NCI-H1092 (cell line): ENCODE data around the gene TTC28.

Source experiments
- DNase-seq: peaks from one replicate; lab custom pipeline; 2025; lab: John Stamatoyannopoulos, UW

Gene TTC28

DNA sequence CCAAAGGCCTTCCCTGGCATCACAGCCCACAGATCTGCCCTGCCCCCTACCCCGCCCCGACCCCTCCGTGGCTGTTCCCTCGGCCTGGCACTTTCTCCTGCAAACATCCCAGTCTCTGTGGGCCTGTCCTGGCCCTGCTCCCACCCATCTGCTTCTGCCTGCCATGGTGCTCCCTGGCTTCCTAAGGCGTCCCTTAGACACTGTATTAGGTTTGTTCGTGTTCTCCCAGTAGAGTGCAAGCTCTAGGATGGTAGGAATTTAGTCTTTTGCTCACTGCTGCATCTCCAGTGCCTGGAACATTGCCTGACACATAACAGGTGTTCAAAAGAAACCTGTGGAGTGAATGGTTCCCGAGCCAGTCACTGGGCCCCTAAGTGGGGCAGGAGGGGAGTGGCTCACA, 690.9 kb downstream of the TTC28 start:
- DNase-seq: no peak

DNA sequence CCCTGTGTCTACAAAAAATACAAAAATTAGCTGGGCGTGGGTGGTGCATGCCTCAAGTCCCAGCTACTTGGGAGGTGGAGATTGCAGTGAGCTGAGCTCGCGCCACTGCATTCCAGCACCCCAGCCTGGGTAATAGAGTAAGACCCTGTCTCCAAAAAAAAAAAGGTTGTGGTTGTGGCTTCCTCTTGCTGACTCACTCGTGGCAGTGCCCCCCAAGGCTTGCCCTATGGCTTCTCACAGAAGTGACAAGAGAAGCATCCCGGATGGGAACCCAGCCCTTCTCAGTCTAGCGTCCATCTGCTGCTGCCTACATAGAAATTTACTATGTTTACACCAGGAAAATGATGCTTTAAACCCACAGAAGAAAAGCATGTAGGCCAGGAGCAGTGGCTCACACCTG, 692.1 kb downstream of the TTC28 start:
- no peak for DNase-seq

- no peak for DNase-seq
Observed at GRCh38 chr22:27986937-27987336, 692.7 kb downstream of the TTC28 start.

GRCh38 chr22:27986459-27986858, 693.2 kb downstream of the TTC28 start:
- DNase-seq: no peak

- DNase-seq: no peak
Observed at GRCh38 chr22:27985323-27986275, 694.0 kb downstream of the TTC28 start.

DNA sequence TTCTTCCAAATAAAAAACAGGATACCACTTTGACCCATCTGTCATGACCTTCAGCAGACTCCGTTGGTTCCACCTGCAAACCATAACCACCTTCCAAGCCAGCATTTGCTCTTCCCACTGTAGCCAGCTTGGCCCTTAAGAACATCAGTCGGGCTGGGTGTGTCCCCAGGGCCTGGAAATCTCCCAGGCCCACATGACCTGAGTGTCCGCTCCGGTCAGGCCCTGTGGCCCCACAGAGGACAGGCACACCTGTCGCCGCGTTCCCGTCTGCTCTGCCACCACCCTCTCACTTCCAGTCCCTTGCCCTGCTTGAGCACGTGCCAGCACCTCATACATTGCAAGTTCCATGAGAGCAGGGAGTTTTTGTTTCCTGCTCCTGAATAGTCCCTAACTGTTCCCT, 694.9 kb downstream of the TTC28 start:
- no peak for DNase-seq

- DNase-seq: no peak
Observed at GRCh38 chr22:27984001-27984695, 695.5 kb downstream of the TTC28 start.

DNA sequence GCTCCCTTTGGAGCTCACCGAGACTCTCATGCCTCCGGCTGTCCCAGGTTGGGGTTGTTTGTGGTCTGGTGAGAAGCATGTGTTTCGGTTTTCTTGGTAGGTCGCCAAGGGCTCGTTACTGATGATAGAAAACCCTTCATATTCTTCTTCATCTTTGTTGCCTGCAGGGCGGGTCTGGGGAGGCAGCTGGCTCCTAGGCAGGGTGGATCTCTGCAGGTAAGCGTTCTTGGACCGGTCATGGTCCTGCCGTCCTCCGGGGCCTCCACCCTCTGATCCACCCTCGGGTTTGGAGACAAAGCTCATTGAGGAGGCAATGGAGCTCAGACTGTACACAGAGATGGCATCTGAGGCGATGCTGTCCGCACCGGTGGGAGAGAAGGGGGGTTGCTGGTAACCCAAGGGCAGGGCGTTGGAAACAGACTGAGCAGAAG, 696.3 kb downstream of the TTC28 start:
- no peak for DNase-seq

- DNase-seq: no peak
Observed at GRCh38 chr22:27982630-27983180, 696.9 kb downstream of the TTC28 start.

GRCh38 chr22:27982106-27982505, 697.5 kb downstream of the TTC28 start:
- DNase-seq: no peak

- DNase-seq: no peak
Observed at GRCh38 chr22:27980424-27981148, 699.1 kb downstream of the TTC28 start.

- no peak for DNase-seq
Observed at GRCh38 chr22:27978802-27979201, 700.8 kb downstream of the TTC28 start.

- DNase-seq: no peak
Observed at GRCh38 chr22:27978317-27978716, 701.3 kb downstream of the TTC28 start.

DNA sequence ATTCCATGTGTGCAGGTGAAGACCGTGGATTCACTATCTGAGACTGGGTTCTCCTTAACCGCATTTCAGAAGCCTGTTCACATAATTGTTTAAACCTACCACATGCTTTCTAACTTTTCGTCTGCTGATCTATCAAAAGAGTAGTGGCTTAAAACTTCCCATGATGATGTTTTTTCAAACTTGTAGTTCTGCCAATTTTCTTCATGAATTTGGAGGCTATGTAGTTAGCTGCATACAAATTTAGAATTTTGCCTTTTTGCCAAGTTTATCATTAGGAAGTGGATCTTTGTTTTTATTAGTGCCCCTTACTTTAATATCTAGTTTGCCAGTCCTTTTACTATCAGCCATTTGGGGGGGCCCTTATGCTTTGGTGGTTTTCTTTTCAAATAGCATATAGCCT, 703.1 kb downstream of the TTC28 start:
- no peak for DNase-seq

GRCh38 chr22:27975381-27976013, 704.1 kb downstream of the TTC28 start:
- no peak for DNase-seq

- DNase-seq: no peak
Observed at GRCh38 chr22:27973846-27974245, 705.8 kb downstream of the TTC28 start.

- no peak for DNase-seq
Observed at GRCh38 chr22:27972732-27973698, 706.6 kb downstream of the TTC28 start.

- DNase-seq: no peak
Observed at GRCh38 chr22:27971926-27972325, 707.7 kb downstream of the TTC28 start.

DNA sequence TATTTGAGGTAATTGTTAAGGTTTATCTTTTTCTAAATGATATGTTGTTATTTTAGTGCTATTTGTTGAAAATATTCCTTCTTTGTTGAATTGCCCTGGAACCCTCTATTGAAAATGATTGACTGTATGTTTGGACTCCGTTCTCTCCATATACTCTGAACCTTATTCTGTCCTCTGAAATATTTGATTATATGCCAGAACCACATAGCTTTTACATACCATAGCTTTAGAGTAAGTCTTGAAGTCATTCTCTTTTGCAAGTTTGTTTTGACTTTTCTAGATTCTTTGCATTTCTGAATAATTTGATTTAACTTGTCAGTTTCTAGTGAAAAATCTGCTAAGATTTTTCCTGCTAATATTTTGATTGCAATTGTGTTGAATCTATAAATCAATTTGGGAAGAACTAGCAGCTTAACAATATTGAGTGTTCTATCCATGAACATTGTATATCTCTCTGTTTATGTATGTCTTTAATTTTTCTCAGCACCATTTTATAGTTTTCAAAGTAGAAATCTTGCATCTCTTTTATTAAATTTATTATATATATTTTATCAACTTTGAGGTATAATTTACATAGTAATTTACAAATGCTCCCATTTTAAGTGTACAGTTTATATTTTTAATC, 708.9 kb downstream of the TTC28 start:
- no peak for DNase-seq
